ENCODE data around the gene RFX4. TPM values are rescaled to one million over a fixed set of nuclear protein-coding genes. Genes with fewer than 3 reads are reported as not detected.
A peak's percentile ranks its signal among the peaks of the same experiment; 100 is the strongest.

Gene RFX4
- total RNA-seq, 1 donor from 2014 or later: not detected

DNA sequence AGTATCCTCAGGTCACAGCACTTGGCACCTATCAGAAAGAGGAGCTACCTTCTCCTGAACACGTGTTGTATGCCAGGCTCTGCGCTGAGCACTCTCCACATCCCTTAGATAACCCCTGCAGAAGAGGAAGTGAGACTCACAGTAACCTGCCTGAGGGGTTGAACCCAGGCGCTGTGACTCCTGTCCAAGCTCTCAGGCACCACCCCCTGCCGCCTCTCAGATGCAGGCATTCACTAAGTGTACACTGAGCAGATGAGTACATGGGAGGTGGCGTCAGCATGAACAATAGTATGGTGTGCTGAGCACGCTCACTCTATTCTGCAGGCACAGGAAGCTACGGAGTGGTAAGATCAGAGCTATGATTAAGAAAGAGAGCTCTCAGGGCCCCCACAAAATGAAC is 170.7 kb downstream of the RFX4 start:
- Mint-ChIP-seq H3K4me1 (ENCODE audit: low read depth) (no peaks in the 10 kb centered on the region), H3K36me3 (ENCODE audit: insufficient read depth) (no peaks in the 10 kb centered on the region), H3K9me3 (ENCODE audit: low read depth) (peaks cover 6% of the 10 kb centered on the region), H3K27me3 (no peaks in the 10 kb centered on the region), H3K4me3 (ENCODE audit: low read depth) (no peak overlapping the region), H3K27ac (no peak overlapping the region)
- TF ChIP-seq, protein P1, sequence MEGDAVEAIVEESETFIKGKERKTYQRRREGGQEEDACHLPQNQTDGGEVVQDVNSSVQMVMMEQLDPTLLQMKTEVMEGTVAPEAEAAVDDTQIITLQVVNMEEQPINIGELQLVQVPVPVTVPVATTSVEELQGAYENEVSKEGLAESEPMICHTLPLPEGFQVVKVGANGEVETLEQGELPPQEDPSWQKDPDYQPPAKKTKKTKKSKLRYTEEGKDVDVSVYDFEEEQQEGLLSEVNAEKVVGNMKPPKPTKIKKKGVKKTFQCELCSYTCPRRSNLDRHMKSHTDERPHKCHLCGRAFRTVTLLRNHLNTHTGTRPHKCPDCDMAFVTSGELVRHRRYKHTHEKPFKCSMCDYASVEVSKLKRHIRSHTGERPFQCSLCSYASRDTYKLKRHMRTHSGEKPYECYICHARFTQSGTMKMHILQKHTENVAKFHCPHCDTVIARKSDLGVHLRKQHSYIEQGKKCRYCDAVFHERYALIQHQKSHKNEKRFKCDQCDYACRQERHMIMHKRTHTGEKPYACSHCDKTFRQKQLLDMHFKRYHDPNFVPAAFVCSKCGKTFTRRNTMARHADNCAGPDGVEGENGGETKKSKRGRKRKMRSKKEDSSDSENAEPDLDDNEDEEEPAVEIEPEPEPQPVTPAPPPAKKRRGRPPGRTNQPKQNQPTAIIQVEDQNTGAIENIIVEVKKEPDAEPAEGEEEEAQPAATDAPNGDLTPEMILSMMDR (IDR thresholded peaks at IDR 0.05; ENCODE audit: unreplicated experiment): no peak
- DNase-seq (ENCODE audit: low spot score, unreplicated experiment): no peak

GRCh38 chr12:106754331-106754730 is 171.5 kb downstream of the RFX4 start:
- Mint-ChIP-seq H3K27me3 (no peaks in the 10 kb centered on the region), H3K27ac (no peak overlapping the region), H3K9me3 (ENCODE audit: low read depth) (peaks cover 6% of the 10 kb centered on the region), H3K4me1 (ENCODE audit: low read depth) (no peaks in the 10 kb centered on the region), H3K4me3 (ENCODE audit: low read depth) (no peak overlapping the region), H3K36me3 (ENCODE audit: insufficient read depth) (no peaks in the 10 kb centered on the region)
- no peak for DNase-seq (ENCODE audit: low spot score, unreplicated experiment)
- TF ChIP-seq, protein P1 (IDR thresholded peaks at IDR 0.05; ENCODE audit: unreplicated experiment): no peak

DNA sequence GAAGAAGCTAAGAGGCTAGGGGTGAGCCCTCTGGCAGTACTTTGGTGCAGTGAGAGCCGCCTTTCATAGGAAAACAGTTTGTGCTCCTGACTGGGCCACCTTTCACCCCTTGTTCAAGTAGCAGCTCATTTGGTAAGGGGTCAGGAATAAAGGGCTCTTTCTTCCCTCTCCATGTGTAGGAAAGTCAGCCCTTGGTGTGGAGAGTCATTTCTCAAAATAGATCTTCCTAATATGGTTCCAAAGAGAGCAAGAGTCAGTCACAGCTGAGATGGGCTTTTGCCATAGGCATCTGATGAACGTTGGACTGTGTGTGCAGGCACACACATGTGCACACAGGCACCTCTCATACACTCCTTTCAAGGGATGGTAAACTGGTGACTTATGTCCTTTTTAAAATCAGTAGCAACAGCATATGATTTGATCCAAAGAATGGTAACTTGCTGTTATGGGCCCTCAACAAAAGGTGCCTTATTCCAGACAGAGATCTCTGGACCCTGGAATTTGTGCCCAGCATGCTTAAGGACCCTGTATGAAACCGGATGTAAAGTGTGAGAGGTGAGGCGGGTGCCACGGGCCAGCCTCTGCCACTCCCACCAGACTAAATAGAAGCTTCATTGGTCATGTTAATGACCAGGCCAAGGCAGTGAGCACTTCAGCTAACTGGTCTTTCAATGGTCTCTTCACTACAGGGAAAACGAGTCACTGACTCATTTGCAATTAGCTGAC is 175.0 kb downstream of the RFX4 start:
- TF ChIP-seq, protein P1 (IDR thresholded peaks at IDR 0.05; ENCODE audit: unreplicated experiment): no peak
- DNase-seq (ENCODE audit: low spot score, unreplicated experiment): no peak
- H3K27me3 Mint-ChIP-seq: no peaks in the 10 kb centered on the region
- no peaks in the 10 kb centered on the region for H3K9me3 Mint-ChIP-seq (ENCODE audit: low read depth)
- no peak overlapping the region for H3K27ac Mint-ChIP-seq
- H3K4me1 Mint-ChIP-seq (ENCODE audit: low read depth): peaks cover 5% of the 10 kb centered on the region
- no peaks in the 10 kb centered on the region for H3K36me3 Mint-ChIP-seq (ENCODE audit: insufficient read depth)
- H3K4me3 Mint-ChIP-seq (ENCODE audit: low read depth): no peak overlapping the region

- TF ChIP-seq, protein P1 (IDR thresholded peaks at IDR 0.05; ENCODE audit: unreplicated experiment): no peak
- H3K4me1 Mint-ChIP-seq (ENCODE audit: low read depth): peaks cover 5% of the 10 kb centered on the region
- H3K4me3 Mint-ChIP-seq (ENCODE audit: low read depth): no peak overlapping the region
- H3K36me3 Mint-ChIP-seq (ENCODE audit: insufficient read depth): no peaks in the 10 kb centered on the region
- no peaks in the 10 kb centered on the region for H3K27me3 Mint-ChIP-seq
- H3K9me3 Mint-ChIP-seq (ENCODE audit: low read depth): no peaks in the 10 kb centered on the region
- DNase-seq (ENCODE audit: low spot score, unreplicated experiment): no peak
- no peak overlapping the region for H3K27ac Mint-ChIP-seq
Observed at GRCh38 chr12:106758349-106759110, 175.7 kb downstream of the RFX4 start.

DNA sequence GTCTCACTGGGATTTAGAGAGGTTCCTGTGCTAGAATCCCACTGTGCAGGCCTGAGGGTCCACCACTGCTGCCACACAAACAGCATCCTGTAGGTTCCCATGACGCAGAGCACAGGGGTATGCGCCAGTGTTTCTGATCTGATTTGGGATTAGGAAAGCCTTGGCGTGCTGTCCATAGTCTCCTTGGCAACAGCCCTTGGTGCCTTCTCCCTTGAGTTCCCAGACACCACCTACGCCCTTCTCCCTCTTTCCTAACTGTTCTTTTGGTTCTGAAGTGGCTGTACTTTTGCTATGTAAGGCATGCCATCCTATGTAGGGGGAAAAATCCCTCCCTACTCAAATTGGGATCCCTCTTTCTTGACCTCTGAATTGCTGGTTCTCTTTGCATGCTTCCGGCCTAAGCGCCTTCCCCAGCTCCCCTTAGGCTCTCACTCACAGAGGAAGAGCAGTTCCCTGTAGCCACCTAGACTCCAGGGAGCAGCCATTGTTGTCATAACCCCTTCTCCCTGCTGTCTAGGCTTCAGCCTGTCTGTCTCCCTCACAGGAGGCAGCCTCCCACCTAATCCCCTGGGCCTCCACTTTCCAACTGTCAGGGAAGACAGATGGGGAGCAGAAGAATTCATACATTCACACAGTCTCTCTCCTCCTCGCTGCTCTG is 176.9 kb downstream of the RFX4 start:
- TF ChIP-seq, protein P1 (IDR thresholded peaks at IDR 0.05; ENCODE audit: unreplicated experiment): no peak
- Mint-ChIP-seq H3K27ac (peak overlapping the region; percentile 30), H3K27me3 (no peaks in the 10 kb centered on the region), H3K4me3 (ENCODE audit: low read depth) (no peak overlapping the region), H3K36me3 (ENCODE audit: insufficient read depth) (no peaks in the 10 kb centered on the region), H3K4me1 (ENCODE audit: low read depth) (peaks cover 5% of the 10 kb centered on the region), H3K9me3 (ENCODE audit: low read depth) (no peaks in the 10 kb centered on the region)
- DNase-seq (ENCODE audit: low spot score, unreplicated experiment): no peak

Measured in progenitor cell of endocrine pancreas (in vitro differentiated cells).